WTC11 (cell line): ENCODE data around the gene TP73. TPM values are rescaled to one million over a fixed set of nuclear protein-coding genes. Genes with fewer than 3 reads are reported as not detected.

ENCODE experiments used
- CREM ChIP-seq: sonication (generic); formaldehyde crosslinking; IDR thresholded peaks from 2 replicates; pipeline ENCODE4 v1.8.1; 2022; ENCODE audit warnings: mild to moderate bottlenecking, missing genetic modification reagents, moderate library complexity
- EMX1 ChIP-seq: fragments of 250-450 bp; sonication (Bioruptor Pico); IDR thresholded peaks from 2 replicates; pipeline ENCODE4 v1.8.0; 2021; ENCODE audit warnings: mild to moderate bottlenecking
- ESRRA ChIP-seq: sonication (generic); formaldehyde crosslinking; IDR thresholded peaks from 2 replicates; pipeline ENCODE4 v1.8.1; 2022; ENCODE audit warnings: mild to moderate bottlenecking, missing genetic modification reagents, borderline replicate concordance
- FOXP1 ChIP-seq: sonication (generic); formaldehyde crosslinking; IDR thresholded peaks from 2 replicates; pipeline ENCODE4 v1.8.0; 2022; ENCODE audit warnings: missing genetic modification reagents, mild to moderate bottlenecking, moderate library complexity, borderline replicate concordance
- GRHL2 ChIP-seq: fragments of 250-450 bp; sonication (Bioruptor Pico); IDR thresholded peaks from 2 replicates; pipeline ENCODE4 v1.8.0; 2022; ENCODE audit warnings: mild to moderate bottlenecking, moderate library complexity; ENCODE audit not compliant: insufficient replicate concordance, severe bottlenecking
- GTF2I ChIP-seq: fragments of 250-450 bp; sonication (Bioruptor Pico); conservative IDR thresholded peaks from 2 replicates; pipeline ENCODE4 v1.4.0; 2021; ENCODE audit warnings: mild to moderate bottlenecking
- MXD4 ChIP-seq: fragments of 250-450 bp; sonication (Bioruptor Pico); IDR thresholded peaks from 2 replicates; pipeline ENCODE4 v1.8.0; 2021; ENCODE audit warnings: mild to moderate bottlenecking, moderate library complexity, borderline replicate concordance
- NFYB ChIP-seq: sonication (generic); formaldehyde crosslinking; conservative IDR thresholded peaks from 2 replicates; pipeline ENCODE4 v1.8.0; 2022; ENCODE audit warnings: low read depth, missing genetic modification reagents
- ZNF423 ChIP-seq: fragments of 250-450 bp; sonication (Bioruptor Pico); IDR thresholded peaks from 2 replicates; pipeline ENCODE4 v2.1.2; 2022; ENCODE audit warnings: mild to moderate bottlenecking, moderate library complexity
- total RNA-seq: library from RNA; stranded (reverse); gene quantifications from 3 replicates; pipeline ENCODE4 v1.2.3, GENCODE V29; 2021
- TF ChIP-seq, protein P1 (sequence below): fragments of 200-600 bp; IDR thresholded peaks from 2 replicates; pipeline ENCODE4 v1.8.0; 2022; ENCODE audit warnings: antibody characterized with exemption
- TF ChIP-seq, protein P2 (sequence below): sonication (generic); formaldehyde crosslinking; IDR thresholded peaks from 2 replicates; pipeline ENCODE4 v1.8.0; 2023; ENCODE audit warnings: missing genetic modification reagents, mild to moderate bottlenecking, borderline replicate concordance
- TF ChIP-seq, protein P3 (sequence below): sonication (generic); formaldehyde crosslinking; IDR thresholded peaks from 2 replicates; pipeline ENCODE4 v1.8.0; 2022; ENCODE audit warnings: mild to moderate bottlenecking, missing genetic modification reagents
- TF ChIP-seq, protein P4 (sequence below): sonication (generic); formaldehyde crosslinking; IDR thresholded peaks from 2 replicates; pipeline ENCODE4 v1.8.1; 2022; ENCODE audit warnings: low read depth, missing genetic modification reagents, borderline replicate concordance
- TF ChIP-seq, protein P5 (sequence below): sonication (generic); formaldehyde crosslinking; IDR thresholded peaks from 2 replicates; pipeline ENCODE4 v1.8.0; 2023; ENCODE audit warnings: missing genetic modification reagents
- TF ChIP-seq, protein P6 (sequence below): fragments of 250-450 bp; sonication (Bioruptor Pico); IDR thresholded peaks from 2 replicates; pipeline ENCODE4 v2.1.2; 2022; ENCODE audit warnings: mild to moderate bottlenecking, moderate library complexity
- TF ChIP-seq, protein P7 (sequence below): fragments of 250-450 bp; sonication (Bioruptor Pico); IDR thresholded peaks from 2 replicates; pipeline ENCODE4 v1.8.0; 2021; ENCODE audit warnings: mild to moderate bottlenecking
- TF ChIP-seq, protein P8 (sequence below): sonication (generic); formaldehyde crosslinking; conservative IDR thresholded peaks from 2 replicates; pipeline ENCODE4 v1.8.1; 2023; ENCODE audit warnings: mild to moderate bottlenecking, low read depth, missing genetic modification reagents, moderate library complexity
- TF ChIP-seq, protein P9 (sequence below): sonication (generic); formaldehyde crosslinking; IDR thresholded peaks from 2 replicates; pipeline ENCODE4 v1.8.0; 2022; ENCODE audit warnings: mild to moderate bottlenecking, missing genetic modification reagents

The TP73 gene
- total RNA-seq, 1 experiment from 2014 or later: 5.7 TPM

DNA sequence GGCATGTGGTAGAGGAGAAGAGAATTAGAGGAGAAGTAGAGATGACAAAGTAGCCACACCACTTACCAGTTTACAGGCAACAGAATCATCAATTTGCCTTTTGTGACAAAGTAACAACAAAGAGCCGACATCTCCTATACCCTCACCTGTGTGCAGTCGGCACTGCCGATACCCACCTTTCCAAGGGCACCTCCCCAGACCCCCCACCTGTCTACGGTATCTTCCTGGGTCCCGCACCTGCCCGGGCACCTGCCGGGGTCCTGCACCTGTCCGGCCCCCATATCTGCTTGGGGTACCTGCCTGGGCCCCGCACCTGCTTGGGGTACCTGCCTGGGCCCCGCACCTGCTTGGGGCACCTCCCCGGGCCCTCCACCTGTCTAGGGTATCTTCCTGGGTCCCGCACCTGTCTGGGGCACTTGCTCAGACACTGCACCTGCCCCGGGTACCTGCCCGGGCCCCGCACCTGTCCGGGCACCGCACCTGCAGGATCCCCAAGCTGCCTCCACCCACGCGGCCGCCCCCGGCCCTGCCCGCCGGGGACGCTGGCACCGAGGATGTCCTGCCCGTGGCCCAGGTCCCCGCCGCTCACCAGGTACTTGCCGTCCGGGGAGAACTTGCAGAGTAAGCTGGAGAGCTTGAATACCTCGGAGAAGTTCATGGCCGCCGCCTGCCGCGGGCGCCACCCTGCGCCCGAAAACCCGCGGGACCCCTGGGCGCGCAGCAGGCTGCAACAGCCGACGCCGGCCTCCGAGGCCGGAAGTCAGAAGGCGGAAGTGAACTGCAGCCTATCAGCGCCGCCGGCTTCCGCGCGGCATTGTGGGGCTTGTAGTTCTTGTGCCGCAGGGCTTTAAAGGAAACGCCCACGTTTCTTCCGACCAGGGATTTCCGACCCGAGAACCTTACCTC is 2.7 kb upstream of the TP73 start, which contains the start of gene WRAP73 (continued):
- TF ChIP-seq, protein P1, sequence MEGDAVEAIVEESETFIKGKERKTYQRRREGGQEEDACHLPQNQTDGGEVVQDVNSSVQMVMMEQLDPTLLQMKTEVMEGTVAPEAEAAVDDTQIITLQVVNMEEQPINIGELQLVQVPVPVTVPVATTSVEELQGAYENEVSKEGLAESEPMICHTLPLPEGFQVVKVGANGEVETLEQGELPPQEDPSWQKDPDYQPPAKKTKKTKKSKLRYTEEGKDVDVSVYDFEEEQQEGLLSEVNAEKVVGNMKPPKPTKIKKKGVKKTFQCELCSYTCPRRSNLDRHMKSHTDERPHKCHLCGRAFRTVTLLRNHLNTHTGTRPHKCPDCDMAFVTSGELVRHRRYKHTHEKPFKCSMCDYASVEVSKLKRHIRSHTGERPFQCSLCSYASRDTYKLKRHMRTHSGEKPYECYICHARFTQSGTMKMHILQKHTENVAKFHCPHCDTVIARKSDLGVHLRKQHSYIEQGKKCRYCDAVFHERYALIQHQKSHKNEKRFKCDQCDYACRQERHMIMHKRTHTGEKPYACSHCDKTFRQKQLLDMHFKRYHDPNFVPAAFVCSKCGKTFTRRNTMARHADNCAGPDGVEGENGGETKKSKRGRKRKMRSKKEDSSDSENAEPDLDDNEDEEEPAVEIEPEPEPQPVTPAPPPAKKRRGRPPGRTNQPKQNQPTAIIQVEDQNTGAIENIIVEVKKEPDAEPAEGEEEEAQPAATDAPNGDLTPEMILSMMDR: no peak
- TF ChIP-seq MXD4: no peak
- TF ChIP-seq FOXP1 (CRISPR knock-in tag): 0 out of 2 replicates have a peak, but pooled peaks have one; percentile 56
- peak; percentile 50; the same call in 1 of the 2 replicates for TF ChIP-seq ZNF423 (CRISPR knock-in tag)
- 0 out of 2 replicates have a peak, but pooled peaks have one; percentile 52 for TF ChIP-seq CREM (CRISPR knock-in tag)
- TF ChIP-seq, protein P2, sequence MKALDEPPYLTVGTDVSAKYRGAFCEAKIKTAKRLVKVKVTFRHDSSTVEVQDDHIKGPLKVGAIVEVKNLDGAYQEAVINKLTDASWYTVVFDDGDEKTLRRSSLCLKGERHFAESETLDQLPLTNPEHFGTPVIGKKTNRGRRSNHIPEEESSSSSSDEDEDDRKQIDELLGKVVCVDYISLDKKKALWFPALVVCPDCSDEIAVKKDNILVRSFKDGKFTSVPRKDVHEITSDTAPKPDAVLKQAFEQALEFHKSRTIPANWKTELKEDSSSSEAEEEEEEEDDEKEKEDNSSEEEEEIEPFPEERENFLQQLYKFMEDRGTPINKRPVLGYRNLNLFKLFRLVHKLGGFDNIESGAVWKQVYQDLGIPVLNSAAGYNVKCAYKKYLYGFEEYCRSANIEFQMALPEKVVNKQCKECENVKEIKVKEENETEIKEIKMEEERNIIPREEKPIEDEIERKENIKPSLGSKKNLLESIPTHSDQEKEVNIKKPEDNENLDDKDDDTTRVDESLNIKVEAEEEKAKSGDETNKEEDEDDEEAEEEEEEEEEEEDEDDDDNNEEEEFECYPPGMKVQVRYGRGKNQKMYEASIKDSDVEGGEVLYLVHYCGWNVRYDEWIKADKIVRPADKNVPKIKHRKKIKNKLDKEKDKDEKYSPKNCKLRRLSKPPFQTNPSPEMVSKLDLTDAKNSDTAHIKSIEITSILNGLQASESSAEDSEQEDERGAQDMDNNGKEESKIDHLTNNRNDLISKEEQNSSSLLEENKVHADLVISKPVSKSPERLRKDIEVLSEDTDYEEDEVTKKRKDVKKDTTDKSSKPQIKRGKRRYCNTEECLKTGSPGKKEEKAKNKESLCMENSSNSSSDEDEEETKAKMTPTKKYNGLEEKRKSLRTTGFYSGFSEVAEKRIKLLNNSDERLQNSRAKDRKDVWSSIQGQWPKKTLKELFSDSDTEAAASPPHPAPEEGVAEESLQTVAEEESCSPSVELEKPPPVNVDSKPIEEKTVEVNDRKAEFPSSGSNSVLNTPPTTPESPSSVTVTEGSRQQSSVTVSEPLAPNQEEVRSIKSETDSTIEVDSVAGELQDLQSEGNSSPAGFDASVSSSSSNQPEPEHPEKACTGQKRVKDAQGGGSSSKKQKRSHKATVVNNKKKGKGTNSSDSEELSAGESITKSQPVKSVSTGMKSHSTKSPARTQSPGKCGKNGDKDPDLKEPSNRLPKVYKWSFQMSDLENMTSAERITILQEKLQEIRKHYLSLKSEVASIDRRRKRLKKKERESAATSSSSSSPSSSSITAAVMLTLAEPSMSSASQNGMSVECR: peak; percentile 48; the same call in 1 of the 2 replicates
- TF ChIP-seq, protein P3, sequence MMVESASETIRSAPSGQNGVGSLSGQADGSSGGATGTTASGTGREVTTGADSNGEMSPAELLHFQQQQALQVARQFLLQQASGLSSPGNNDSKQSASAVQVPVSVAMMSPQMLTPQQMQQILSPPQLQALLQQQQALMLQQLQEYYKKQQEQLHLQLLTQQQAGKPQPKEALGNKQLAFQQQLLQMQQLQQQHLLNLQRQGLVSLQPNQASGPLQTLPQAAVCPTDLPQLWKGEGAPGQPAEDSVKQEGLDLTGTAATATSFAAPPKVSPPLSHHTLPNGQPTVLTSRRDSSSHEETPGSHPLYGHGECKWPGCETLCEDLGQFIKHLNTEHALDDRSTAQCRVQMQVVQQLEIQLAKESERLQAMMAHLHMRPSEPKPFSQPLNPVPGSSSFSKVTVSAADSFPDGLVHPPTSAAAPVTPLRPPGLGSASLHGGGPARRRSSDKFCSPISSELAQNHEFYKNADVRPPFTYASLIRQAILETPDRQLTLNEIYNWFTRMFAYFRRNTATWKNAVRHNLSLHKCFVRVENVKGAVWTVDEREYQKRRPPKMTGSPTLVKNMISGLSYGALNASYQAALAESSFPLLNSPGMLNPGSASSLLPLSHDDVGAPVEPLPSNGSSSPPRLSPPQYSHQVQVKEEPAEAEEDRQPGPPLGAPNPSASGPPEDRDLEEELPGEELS: no peak
- TF ChIP-seq NFYB: peak; percentile 81
- TF ChIP-seq, protein P4, sequence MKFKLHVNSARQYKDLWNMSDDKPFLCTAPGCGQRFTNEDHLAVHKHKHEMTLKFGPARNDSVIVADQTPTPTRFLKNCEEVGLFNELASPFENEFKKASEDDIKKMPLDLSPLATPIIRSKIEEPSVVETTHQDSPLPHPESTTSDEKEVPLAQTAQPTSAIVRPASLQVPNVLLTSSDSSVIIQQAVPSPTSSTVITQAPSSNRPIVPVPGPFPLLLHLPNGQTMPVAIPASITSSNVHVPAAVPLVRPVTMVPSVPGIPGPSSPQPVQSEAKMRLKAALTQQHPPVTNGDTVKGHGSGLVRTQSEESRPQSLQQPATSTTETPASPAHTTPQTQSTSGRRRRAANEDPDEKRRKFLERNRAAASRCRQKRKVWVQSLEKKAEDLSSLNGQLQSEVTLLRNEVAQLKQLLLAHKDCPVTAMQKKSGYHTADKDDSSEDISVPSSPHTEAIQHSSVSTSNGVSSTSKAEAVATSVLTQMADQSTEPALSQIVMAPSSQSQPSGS: no peak
- no peak for TF ChIP-seq EMX1
- TF ChIP-seq, protein P5, sequence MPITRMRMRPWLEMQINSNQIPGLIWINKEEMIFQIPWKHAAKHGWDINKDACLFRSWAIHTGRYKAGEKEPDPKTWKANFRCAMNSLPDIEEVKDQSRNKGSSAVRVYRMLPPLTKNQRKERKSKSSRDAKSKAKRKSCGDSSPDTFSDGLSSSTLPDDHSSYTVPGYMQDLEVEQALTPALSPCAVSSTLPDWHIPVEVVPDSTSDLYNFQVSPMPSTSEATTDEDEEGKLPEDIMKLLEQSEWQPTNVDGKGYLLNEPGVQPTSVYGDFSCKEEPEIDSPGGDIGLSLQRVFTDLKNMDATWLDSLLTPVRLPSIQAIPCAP (CRISPR knock-in tag): no peak
- TF ChIP-seq, protein P6, sequence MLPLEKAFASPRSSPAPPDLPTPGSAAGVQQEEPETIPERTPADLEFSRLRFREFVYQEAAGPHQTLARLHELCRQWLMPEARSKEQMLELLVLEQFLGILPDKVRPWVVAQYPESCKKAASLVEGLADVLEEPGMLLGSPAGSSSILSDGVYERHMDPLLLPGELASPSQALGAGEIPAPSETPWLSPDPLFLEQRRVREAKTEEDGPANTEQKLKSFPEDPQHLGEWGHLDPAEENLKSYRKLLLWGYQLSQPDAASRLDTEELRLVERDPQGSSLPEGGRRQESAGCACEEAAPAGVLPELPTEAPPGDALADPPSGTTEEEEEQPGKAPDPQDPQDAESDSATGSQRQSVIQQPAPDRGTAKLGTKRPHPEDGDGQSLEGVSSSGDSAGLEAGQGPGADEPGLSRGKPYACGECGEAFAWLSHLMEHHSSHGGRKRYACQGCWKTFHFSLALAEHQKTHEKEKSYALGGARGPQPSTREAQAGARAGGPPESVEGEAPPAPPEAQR (CRISPR knock-in tag): no peak
- TF ChIP-seq GRHL2 (CRISPR knock-in tag): no peak
- no peak for TF ChIP-seq GTF2I (CRISPR knock-in tag)
- 0 out of 2 replicates have a peak, but pooled peaks have one; percentile 32 for TF ChIP-seq ESRRA (CRISPR knock-in tag)
- TF ChIP-seq, protein P7, sequence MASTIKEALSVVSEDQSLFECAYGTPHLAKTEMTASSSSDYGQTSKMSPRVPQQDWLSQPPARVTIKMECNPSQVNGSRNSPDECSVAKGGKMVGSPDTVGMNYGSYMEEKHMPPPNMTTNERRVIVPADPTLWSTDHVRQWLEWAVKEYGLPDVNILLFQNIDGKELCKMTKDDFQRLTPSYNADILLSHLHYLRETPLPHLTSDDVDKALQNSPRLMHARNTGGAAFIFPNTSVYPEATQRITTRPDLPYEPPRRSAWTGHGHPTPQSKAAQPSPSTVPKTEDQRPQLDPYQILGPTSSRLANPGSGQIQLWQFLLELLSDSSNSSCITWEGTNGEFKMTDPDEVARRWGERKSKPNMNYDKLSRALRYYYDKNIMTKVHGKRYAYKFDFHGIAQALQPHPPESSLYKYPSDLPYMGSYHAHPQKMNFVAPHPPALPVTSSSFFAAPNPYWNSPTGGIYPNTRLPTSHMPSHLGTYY (CRISPR knock-in tag): no peak
- TF ChIP-seq, protein P8, sequence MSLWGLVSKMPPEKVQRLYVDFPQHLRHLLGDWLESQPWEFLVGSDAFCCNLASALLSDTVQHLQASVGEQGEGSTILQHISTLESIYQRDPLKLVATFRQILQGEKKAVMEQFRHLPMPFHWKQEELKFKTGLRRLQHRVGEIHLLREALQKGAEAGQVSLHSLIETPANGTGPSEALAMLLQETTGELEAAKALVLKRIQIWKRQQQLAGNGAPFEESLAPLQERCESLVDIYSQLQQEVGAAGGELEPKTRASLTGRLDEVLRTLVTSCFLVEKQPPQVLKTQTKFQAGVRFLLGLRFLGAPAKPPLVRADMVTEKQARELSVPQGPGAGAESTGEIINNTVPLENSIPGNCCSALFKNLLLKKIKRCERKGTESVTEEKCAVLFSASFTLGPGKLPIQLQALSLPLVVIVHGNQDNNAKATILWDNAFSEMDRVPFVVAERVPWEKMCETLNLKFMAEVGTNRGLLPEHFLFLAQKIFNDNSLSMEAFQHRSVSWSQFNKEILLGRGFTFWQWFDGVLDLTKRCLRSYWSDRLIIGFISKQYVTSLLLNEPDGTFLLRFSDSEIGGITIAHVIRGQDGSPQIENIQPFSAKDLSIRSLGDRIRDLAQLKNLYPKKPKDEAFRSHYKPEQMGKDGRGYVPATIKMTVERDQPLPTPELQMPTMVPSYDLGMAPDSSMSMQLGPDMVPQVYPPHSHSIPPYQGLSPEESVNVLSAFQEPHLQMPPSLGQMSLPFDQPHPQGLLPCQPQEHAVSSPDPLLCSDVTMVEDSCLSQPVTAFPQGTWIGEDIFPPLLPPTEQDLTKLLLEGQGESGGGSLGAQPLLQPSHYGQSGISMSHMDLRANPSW (CRISPR knock-in tag): no peak
- TF ChIP-seq, protein P9, sequence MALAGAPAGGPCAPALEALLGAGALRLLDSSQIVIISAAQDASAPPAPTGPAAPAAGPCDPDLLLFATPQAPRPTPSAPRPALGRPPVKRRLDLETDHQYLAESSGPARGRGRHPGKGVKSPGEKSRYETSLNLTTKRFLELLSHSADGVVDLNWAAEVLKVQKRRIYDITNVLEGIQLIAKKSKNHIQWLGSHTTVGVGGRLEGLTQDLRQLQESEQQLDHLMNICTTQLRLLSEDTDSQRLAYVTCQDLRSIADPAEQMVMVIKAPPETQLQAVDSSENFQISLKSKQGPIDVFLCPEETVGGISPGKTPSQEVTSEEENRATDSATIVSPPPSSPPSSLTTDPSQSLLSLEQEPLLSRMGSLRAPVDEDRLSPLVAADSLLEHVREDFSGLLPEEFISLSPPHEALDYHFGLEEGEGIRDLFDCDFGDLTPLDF: no peak
